ENCODE measurements around the gene ST6GALNAC1. TPM values are rescaled to one million over a fixed set of nuclear protein-coding genes. Genes with fewer than 3 reads are reported as not detected.
"Not testable (repeated sequence)": the region's sequence is repeated elsewhere in the genome, so short reads cannot be mapped to it uniquely, and the experiment has no call there.

Gene ST6GALNAC1
- total and polyA plus RNA-seq, 2 experiments from 2014 or later: 17.7 to 27.6 TPM

- H3K79me2 ChIP-seq: no peaks in the 10 kb centered on the region
- H3K36me3 ChIP-seq (replicated peaks; ENCODE audit: insufficient read depth, low read depth): no peaks in the 10 kb centered on the region
- H4K20me1 ChIP-seq (ENCODE audit: insufficient read depth, poor library complexity, severe bottlenecking): no peaks in the 10 kb centered on the region
- H3K27me3 ChIP-seq: no peaks in the 10 kb centered on the region
- TF ChIP-seq CTCF (IDR thresholded peaks at IDR 0.05; ENCODE audit: poor library complexity): no peak
- no peak for TF ChIP-seq EZH2 (IDR thresholded peaks at IDR 0.05; ENCODE audit: borderline replicate concordance)
- TF ChIP-seq EZH2phosphoT487 (IDR thresholded peaks at IDR 0.05; ENCODE audit: low read depth, severe bottlenecking, unreplicated experiment): no peak
- H3K9me2 ChIP-seq (replicated peaks; ENCODE audit: insufficient read depth): no peaks in the 10 kb centered on the region
- H3K9me3 ChIP-seq (ENCODE audit: low read depth): no peaks in the 10 kb centered on the region
- no peaks in the 10 kb centered on the region for H3K4me1 ChIP-seq (ENCODE audit: insufficient read depth)
- H3K4me2 ChIP-seq: no peak overlapping the region
- peak; percentile 39 for DNase-seq (ENCODE audit: low spot score)
- WGBS (ENCODE audit: low lambda C conversion rate, missing lambda C conversion rate): 69% methylated on average over 17 of the region's 17 CpGs
- no peak overlapping the region for H2AFZ ChIP-seq
- H3K4me3 ChIP-seq: no peak overlapping the region
- H3K27ac ChIP-seq: peak overlapping the region; percentile 23
Observed at GRCh38 chr17:76612977-76613851, 30.3 kb downstream of the ST6GALNAC1 start.

- H3K4me2 ChIP-seq: no peak overlapping the region
- no peaks in the 10 kb centered on the region for H4K20me1 ChIP-seq (ENCODE audit: insufficient read depth, poor library complexity, severe bottlenecking)
- no peaks in the 10 kb centered on the region for H3K36me3 ChIP-seq (replicated peaks; ENCODE audit: insufficient read depth, low read depth)
- no peaks in the 10 kb centered on the region for H3K27me3 ChIP-seq
- no peaks in the 10 kb centered on the region for H3K4me1 ChIP-seq (ENCODE audit: insufficient read depth)
- TF ChIP-seq EZH2phosphoT487 (IDR thresholded peaks at IDR 0.05; ENCODE audit: low read depth, severe bottlenecking, unreplicated experiment) (no peak), EZH2 (IDR thresholded peaks at IDR 0.05; ENCODE audit: borderline replicate concordance) (no peak), CTCF (IDR thresholded peaks at IDR 0.05; ENCODE audit: poor library complexity) (no peak)
- no peak for DNase-seq (ENCODE audit: low spot score)
- no peaks in the 10 kb centered on the region for H3K9me3 ChIP-seq (ENCODE audit: low read depth)
- no peak overlapping the region for H3K4me3 ChIP-seq
- no peaks in the 10 kb centered on the region for H3K79me2 ChIP-seq
- no peak overlapping the region for H2AFZ ChIP-seq
- H3K9me2 ChIP-seq (replicated peaks; ENCODE audit: insufficient read depth): no peaks in the 10 kb centered on the region
- 78% methylated on average over 4 of the region's 4 CpGs for WGBS (ENCODE audit: low lambda C conversion rate, missing lambda C conversion rate)
- no peak overlapping the region for H3K27ac ChIP-seq
Observed at GRCh38 chr17:76612465-76612864, 31.1 kb downstream of the ST6GALNAC1 start.

- H3K9me3 ChIP-seq (ENCODE audit: low read depth): no peaks in the 10 kb centered on the region
- H2AFZ ChIP-seq: no peak overlapping the region
- no peaks in the 10 kb centered on the region for H3K9me2 ChIP-seq (replicated peaks; ENCODE audit: insufficient read depth)
- no peaks in the 10 kb centered on the region for H3K36me3 ChIP-seq (replicated peaks; ENCODE audit: insufficient read depth, low read depth)
- no peaks in the 10 kb centered on the region for H3K4me1 ChIP-seq (ENCODE audit: insufficient read depth)
- DNase-seq (ENCODE audit: low spot score): no peak
- H4K20me1 ChIP-seq (ENCODE audit: insufficient read depth, poor library complexity, severe bottlenecking): no peaks in the 10 kb centered on the region
- no peak overlapping the region for H3K27ac ChIP-seq
- no peaks in the 10 kb centered on the region for H3K27me3 ChIP-seq
- no peak for TF ChIP-seq CTCF (IDR thresholded peaks at IDR 0.05; ENCODE audit: poor library complexity)
- H3K79me2 ChIP-seq: no peaks in the 10 kb centered on the region
- H3K4me3 ChIP-seq: no peak overlapping the region
- no peak overlapping the region for H3K4me2 ChIP-seq
- WGBS (ENCODE audit: low lambda C conversion rate, missing lambda C conversion rate): 98% methylated on average over 4 of the region's 4 CpGs
Observed at GRCh38 chr17:76611758-76612157, 31.8 kb downstream of the ST6GALNAC1 start.

GRCh38 chr17:76611080-76611749 is 32.3 kb downstream of the ST6GALNAC1 start:
- not testable (repeated sequence) for H3K27me3 ChIP-seq; H2AFZ ChIP-seq; H3K36me3 ChIP-seq (replicated peaks; ENCODE audit: insufficient read depth, low read depth); H3K79me2 ChIP-seq; H3K9me2 ChIP-seq (replicated peaks; ENCODE audit: insufficient read depth); DNase-seq (ENCODE audit: low spot score); H3K9me3 ChIP-seq (ENCODE audit: low read depth); H3K27ac ChIP-seq; H3K4me2 ChIP-seq; H3K4me3 ChIP-seq; H3K4me1 ChIP-seq (ENCODE audit: insufficient read depth); H4K20me1 ChIP-seq (ENCODE audit: insufficient read depth, poor library complexity, severe bottlenecking)
- 62% methylated on average over 10 of the region's 13 CpGs for WGBS (ENCODE audit: low lambda C conversion rate, missing lambda C conversion rate)

- H3K4me2 ChIP-seq; H3K27ac ChIP-seq; H3K36me3 ChIP-seq (replicated peaks; ENCODE audit: insufficient read depth, low read depth); H3K27me3 ChIP-seq; H3K9me3 ChIP-seq (ENCODE audit: low read depth); H2AFZ ChIP-seq; H4K20me1 ChIP-seq (ENCODE audit: insufficient read depth, poor library complexity, severe bottlenecking); DNase-seq (ENCODE audit: low spot score); H3K4me3 ChIP-seq; H3K79me2 ChIP-seq; H3K9me2 ChIP-seq (replicated peaks; ENCODE audit: insufficient read depth): not testable (repeated sequence)
- WGBS (ENCODE audit: low lambda C conversion rate, missing lambda C conversion rate): 61% methylated on average over 1 of the region's 1 CpG
- peaks cover 13% of the 10 kb centered on the region for H3K4me1 ChIP-seq (ENCODE audit: insufficient read depth)
Observed at GRCh38 chr17:76606685-76607084, 36.9 kb downstream of the ST6GALNAC1 start.
